A549 (cell line): ENCODE results near the gene SLC9A3.

Experiments
- EP300 ChIP-seq, 2 experiments: fragments of >200 bp; sonication (Bioruptor Twin); formaldehyde crosslinking; IDR thresholded peaks; 2 replicates in 1 of 2; 3 replicates in 1 of 2; pipeline ENCODE4 v1.6.1; 2016 to 2017
- PHF8 ChIP-seq: fragments of 200-600 bp; sonication (generic); IDR thresholded peaks from 2 replicates; pipeline ENCODE4 v1.6.1; 2016; ENCODE audit warnings: low read depth, mild to moderate bottlenecking, antibody characterized with exemption, moderate library complexity, borderline replicate concordance
- REST ChIP-seq: fragments of 200-600 bp; sonication (generic); IDR thresholded peaks from 2 replicates; pipeline ENCODE4 v1.6.1; 2016; ENCODE audit warnings: antibody characterized with exemption, mild to moderate bottlenecking, moderate library complexity
- RNF2 ChIP-seq: fragments of 200-600 bp; sonication (generic); IDR thresholded peaks from 2 replicates; pipeline ENCODE4 v1.6.1; 2016; ENCODE audit warnings: low read depth, mild to moderate bottlenecking, antibody characterized with exemption, moderate library complexity, borderline replicate concordance

GRCh38 chr5:472656-473550 is 51.3 kb downstream of the SLC9A3 start:
- TF ChIP-seq RNF2 = peak; percentile 40; the same call in 1 of the 2 replicates
- TF ChIP-seq REST = no peak
- no peak for TF ChIP-seq EP300 (IDR thresholded peaks at IDR 0.05)
- TF ChIP-seq PHF8 = peak; percentile 65
